GM19452 (cell line): ENCODE measurements around the gene CUEDC2.
A peak's percentile ranks its signal among the peaks of the same experiment; 100 is the strongest.

ENCODE experiments used
- ATAC-seq: cut with Tn5 transposase; IDR thresholded peaks from one replicate; pipeline ENCODE4 v1.9.1; 2021; ENCODE audit not compliant: unreplicated experiment

Gene CUEDC2

DNA sequence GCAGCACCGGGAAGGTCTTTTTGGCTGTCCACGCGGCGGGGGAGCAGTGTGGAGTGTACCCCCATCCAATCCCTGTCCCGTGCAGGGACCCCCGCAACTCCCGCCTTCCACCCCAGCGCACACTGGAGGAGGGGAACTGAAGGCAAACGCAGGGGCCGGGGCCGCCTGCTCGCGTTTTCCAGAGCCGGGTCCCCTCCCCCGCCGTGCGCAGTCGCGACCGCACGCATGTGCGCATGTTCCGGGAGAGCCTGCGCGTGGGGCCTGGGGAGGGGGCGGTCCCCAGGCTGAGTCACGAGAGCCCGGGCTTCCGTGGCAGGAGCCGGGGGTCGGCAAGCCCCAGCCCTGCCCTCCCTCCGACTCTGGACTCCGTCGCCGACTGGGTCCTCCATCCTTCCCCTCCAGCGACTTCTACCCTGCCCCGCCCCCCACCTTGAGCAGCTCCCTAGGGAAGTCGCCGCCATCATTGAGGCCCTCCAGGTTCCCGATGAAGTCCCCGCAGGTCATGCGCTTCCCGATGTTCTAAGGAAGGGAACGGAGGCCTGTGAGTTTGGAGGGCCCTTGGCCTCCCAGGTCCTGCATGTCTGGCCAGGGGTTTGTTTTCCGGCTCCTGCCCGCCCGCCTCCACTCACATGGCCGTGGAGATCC is 21.8 kb downstream of the CUEDC2 start:
- no peak for ATAC-seq

DNA sequence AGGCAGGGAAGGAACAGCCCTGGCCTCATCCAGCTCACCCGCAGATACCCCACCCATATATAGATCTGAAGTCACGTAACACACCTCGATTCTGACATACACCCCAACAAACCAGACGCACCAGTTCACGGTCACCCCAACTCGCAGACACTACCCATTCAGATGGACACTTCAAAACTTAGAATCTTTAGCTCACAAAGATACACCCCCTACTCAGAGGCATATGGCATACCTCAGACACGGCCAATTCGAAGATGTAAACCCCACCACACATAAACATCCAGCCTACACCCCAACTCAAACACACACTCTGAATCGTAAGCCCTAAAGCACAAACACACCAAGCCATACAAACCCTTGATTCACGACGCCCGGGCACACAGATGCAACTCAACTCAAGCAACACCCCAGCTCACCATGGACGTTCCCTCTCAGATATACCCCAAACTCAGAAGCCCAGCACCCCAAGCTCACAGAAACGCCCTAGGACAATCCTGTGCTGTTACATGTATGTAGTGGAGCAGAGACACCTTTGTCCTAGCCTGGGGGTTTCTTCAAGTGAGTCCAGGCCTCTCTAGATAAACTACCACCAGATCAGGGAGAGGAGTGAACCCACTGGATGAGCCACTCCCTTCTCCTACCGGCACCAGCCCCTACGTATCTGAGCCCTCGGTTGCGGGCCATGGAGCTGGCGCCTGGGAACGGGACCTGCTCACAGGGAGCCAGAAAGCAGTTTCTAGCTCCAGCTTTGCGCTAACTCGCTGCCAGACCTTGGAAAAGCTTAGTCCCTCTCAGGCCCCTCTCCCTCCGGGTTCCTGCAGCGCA is 22.6 kb downstream of the CUEDC2 start:
- ATAC-seq = no peak

DNA sequence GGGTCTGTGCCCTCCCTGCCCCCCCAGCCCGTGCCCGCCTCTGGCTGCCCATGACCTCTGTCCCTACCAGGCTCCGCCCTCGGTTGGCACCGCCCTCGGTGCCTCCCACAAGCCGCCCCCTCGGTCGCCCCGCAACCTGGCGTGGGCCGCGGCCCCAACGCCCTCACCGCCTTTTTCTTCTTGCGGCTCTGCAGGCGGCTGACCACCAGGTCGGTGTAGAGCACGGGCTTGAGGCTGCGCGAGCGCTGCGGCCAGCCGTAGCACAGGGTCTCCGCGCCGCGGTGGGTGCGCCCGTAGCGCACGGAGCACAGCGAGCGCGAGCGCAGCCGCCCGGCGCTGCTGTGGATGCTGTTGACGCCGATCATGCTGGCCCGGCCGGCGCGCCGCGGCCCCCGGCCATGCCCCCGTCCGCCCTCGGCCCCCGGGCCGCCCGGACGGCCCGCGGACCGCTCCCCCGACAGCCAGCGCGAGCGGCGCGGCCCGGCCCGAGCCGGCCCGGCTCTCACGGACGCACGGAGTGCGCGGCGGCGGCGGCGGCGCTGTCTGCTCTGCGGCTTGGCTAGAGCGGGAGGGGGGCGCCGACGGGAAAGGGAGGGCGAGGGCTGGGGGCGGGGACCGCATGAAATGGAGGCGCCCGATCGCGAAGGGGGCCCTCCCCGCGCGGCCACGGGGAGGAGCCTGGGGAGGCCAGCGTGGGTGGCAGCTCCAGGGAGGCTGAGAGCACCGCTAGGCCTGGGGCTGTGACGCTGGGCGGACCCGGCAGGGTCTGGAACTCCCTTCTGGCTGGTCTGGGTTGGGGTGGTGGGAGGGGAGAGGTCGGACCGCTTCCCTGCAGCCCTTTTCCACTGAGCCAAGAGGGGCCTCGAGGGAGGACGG is 23.4 kb downstream of the CUEDC2 start:
- no peak for ATAC-seq

- no peak for ATAC-seq
Observed at GRCh38 chr10:102408131-102408727, 24.1 kb downstream of the CUEDC2 start.

GRCh38 chr10:102407425-102408130 is 24.8 kb downstream of the CUEDC2 start:
- ATAC-seq = no peak

GRCh38 chr10:102406815-102407214 is 25.6 kb downstream of the CUEDC2 start:
- no peak for ATAC-seq

- ATAC-seq = no peak
Observed at GRCh38 chr10:102405632-102406031, 26.7 kb downstream of the CUEDC2 start.

- ATAC-seq = no peak
Observed at GRCh38 chr10:102405108-102405571, 27.2 kb downstream of the CUEDC2 start.

- no peak for ATAC-seq
Observed at GRCh38 chr10:102404361-102405107, 27.8 kb downstream of the CUEDC2 start.

DNA sequence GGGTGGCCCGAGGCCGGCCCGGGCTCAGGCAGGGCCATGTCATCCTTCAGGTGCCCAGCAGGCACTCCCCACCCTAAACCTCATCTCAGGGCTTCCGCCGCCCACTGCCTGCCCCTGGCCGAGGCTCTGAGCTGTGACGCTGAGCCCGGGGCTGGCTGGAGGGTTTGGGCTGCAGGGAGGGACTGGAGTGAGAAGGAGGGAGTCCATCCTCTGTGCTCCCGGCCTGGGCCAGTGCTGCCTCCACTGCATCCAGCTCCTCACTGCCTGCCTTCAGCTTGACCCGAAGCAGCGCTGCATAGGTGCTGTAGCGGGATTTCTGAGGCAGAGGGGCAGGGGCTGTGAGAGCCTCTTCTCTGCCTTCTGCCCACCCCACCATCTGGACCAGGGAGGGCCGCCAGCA is 29.3 kb downstream of the CUEDC2 start:
- no peak for ATAC-seq

- no peak for ATAC-seq
Observed at GRCh38 chr10:102402512-102402896, 29.9 kb downstream of the CUEDC2 start.

- no peak for ATAC-seq
Observed at GRCh38 chr10:102401735-102402511, 30.5 kb downstream of the CUEDC2 start.

GRCh38 chr10:102401342-102401654 is 31.1 kb downstream of the CUEDC2 start:
- ATAC-seq = no peak

- no peak for ATAC-seq
Observed at GRCh38 chr10:102400598-102401341, 31.6 kb downstream of the CUEDC2 start.

DNA sequence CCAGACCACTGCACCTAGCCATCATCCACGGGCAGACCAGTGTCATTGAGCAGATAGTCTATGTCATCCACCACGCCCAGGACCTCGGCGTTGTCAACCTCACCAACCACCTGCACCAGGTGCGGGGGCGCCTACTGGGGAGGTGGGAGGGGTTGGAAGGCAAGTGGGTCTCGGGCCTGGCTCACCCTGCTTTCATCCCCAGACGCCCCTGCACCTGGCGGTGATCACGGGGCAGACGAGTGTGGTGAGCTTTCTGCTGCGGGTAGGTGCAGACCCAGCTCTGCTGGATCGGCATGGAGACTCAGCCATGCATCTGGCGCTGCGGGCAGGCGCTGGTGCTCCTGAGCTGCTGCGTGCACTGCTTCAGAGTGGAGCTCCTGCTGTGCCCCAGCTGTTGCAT is 32.3 kb downstream of the CUEDC2 start:
- ATAC-seq = no peak

DNA sequence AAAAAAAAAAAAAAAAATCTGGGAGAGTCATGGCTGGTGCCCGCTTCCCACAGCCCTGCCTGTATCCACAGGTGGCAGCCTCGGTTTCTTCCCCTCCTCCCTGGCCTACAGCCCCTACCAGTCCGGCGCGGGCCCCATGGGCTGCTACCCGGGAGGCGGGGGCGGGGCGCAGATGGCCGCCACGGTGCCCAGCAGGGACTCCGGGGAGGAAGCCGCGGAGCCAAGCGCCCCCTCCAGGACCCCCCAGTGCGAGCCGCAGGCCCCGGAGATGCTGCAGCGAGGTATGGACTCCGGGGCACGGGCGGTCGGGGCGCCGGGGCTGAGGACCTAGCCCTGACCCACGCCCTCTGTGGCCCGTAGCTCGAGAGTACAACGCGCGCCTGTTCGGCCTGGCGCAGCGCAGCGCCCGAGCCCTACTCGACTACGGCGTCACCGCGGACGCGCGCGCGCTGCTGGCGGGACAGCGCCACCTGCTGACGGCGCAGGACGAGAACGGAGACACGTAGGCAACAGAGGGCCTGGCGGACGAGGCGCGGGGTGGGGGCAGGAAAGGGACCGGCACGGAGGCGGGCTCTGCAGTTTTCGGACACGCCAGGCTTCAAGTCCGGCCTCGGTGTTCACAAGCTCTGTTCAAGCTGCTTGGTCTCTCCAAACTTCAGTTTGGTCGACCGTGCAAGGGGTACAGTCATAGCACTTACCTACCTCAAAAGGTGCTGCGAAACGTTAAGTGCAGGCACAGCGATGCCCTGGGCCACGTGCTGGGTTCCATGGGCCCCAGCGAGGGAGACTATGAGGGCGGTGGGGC is 33.0 kb downstream of the CUEDC2 start:
- peak; percentile 45 for ATAC-seq

DNA sequence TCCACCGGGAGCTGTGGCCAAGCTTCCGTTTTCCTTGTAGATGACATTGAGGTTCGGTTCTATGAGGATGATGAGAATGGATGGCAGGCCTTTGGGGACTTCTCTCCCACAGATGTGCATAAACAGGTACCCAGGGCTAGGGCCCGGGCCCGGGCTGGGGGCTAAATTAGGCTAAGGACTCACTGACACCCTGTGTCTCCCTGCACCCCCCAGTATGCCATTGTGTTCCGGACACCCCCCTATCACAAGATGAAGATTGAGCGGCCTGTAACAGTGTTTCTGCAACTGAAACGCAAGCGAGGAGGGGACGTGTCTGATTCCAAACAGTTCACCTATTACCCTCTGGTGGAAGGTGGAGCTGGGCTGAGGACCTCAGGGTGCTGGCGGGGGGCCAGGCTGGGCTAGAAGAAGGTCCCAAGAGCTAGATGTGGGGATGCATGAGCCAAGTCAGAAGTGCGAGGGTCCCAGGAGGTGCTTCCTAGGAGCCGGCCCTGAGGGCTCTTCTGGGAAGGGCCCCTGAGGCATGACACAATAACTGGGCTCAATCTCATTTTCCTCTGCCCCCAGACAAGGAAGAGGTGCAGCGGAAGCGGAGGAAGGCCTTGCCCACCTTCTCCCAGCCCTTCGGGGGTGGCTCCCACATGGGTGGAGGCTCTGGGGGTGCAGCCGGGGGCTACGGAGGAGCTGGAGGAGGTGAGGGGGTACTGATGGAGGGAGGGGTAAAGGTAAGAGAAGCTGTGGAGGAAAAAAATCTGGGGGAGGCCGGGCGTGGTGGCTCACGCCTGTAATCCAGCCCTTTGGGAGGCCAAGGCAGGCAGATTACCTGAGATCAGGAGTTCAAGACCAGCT is 34.0 kb downstream of the CUEDC2 start:
- no peak for ATAC-seq
